Head of caudate nucleus (tissue), 42 donors: Measurements from ENCODE around the gene ENO1.
A peak's percentile ranks its signal among the peaks of the same experiment; 100 is the strongest.
"Not testable (repeated sequence)": the region's sequence is repeated elsewhere in the genome, so short reads cannot be mapped to it uniquely, and the experiment has no call there.

Experiments used
- DNase-seq, 42 donors: peaks; one replicate each; pipeline versions ENCODE4 v3.0.0 to v3.0.0-alpha.2; 2020 to 2021; ENCODE audit warnings: mixed read lengths in 7 of 42
- intact Hi-C: fragments of 100-400 bp; cut with DNase I; formaldehyde crosslinking; loops from one replicate; pipeline ENCODE4 v1.15.0; 2022

Gene ENO1

DNA sequence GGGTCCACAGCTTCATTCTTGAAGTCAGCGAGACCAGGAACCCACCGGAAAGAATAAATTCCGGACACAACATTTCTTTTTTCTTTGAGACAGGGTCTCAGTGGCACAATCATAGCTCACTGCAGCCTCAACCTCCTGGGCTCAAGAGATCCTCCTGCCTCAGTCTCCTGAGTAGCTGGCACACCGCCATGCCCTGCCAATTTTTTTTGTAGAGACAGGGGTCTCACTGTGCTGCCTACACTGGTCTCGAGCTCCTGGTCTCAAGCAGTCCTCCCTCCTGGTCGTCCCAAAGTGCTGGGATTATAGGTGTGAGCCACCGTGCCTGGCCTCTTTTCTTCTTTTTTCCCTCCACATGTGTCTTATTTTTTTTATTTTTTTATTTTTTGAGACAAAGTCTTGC lies 20.6 kb upstream of the ENO1 start:
- intact Hi-C loops: no loop called here
- DNase-seq: no peak

DNA sequence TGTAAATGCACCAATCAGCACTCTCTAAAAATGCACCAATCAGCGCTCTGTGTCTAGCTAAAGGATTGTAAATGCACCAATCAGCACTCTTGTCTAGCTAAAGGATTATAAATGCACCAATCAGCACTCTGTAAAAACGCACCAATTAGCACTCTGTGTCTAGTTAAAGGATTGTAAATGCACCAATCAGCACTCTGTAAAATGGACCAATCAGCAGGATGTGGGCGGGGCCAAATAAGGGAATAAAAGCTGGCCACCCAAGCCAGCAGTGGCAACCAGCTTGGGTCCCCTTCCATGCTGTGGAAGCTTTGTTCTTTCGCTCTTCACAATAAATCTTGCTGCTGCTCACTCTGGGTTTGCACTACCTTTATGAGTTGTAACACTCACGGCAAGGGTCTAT lies 19.9 kb upstream of the ENO1 start:
- DNase-seq, intact Hi-C loops: not testable (repeated sequence)

DNA sequence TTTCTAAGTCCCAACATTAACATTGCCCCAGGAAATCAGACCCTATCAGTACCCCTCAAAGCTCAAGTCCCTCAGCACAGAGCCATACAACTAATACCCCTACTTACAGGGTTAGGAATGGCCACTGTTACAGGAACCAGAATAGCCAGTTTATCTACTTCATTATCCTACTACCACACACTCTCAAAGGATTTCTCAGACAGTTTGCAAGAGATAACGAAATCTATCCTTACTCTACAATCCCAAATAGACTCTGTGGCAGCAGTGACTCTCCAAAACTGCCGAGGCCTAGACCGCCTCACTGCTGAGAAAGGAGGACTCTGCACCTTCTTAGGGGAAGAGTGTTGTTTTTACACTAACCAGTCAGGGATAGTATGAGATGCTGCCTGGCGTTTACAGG lies 19.0 kb upstream of the ENO1 start:
- DNase-seq, intact Hi-C loops: not testable (repeated sequence)

DNA sequence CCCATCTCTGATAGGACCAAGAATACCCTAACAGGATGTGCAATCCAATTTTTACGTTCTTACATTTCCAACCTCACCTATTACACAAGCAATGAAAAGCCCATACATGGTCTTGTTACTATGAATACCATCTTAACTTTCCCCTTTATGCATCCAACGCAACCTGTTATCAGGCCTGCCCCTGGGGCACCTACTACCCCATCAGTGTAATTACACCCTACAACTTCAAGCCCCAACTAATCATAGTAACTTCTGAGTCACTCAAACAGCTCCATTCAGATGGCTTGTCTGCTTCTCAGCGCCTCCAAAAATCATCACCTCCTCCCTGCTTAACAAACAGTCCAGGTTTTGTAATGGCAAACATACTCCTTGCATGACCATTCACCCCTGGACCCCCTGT lies 18.3 kb upstream of the ENO1 start:
- intact Hi-C loops, DNase-seq: not testable (repeated sequence)

DNA sequence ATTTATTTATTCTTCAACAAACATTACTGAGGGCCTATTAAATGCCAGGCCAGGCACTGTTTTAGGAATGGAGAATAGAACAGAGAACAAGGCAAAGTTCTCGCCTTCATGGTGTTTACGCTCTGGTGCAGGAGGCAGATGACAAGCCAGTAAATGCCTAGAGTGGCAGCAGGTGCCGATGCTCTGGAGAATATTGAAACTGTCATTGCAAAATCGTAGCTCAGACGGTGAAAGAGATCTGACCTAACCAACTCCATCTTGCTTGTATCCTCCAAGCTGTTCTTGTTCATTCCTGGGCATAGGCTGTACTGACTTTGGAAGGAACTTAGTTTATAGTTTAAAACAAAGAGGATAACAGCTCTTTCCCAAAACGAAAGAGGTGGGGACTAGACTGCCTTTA lies 13.5 kb upstream of the ENO1 start:
- intact Hi-C loops: no loop called here
- DNase-seq: no peak

DNA sequence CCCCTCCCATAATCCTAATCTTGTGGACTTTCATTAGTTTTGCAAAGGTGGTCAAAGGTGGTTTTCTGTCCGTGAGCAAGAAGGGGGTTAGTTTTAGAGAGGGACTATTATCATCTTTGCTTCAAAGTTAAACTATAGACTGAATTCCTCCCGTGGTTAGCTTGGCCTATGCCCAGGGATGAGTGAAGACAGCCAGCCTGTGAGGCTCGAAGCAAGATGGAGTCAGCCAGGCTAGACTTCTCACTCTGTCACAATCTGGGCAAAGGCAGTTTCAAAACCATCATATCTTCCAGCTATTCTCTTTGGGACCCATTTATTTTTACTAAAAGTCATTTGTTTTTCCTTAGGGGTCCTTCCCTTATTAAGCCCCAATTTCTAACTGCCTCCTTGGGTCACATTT lies 12.9 kb upstream of the ENO1 start:
- DNase-seq: no peak

DNA sequence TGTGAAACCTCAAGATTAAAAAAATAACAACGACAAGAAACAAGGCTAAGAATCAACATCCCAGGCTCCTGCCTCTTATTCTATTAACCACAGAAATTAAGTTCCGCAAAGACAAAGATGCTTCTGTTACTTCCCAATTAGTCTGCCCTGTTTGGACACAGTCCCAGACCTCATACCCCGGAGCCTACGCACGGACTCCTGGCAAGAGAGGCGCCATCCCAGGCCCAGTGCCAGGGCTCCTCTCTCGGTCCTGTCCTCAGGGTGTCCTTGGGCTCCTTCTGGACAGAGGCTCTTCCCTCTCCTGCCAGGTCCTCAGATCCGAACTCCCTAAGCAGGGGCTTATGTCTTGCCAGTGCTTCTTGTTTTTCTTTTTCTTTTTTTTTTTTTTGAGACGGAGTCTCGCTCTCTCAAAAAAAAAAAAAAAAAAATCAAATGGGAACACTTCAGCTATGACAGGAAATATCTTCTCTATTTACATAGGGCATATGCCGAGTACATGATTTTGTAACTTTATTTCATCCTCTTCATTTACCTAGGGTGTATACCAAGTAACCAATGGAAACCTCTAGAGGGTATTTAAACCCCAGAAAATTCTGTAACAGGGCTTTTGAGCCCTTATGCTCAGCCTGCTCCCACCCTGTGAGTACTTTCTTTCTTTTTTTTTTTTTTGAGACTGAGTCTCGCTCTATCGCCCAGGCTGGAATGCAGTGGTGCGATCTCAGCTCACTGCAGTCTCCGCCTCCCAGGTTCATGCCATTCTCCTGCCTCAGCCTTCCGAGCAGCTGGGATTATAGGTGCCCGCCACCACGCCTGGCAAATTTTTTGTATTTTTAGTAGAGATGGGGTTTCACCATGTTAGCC lies 11.7 kb upstream of the ENO1 start:
- DNase-seq: peak; percentile 48 to 92 (median 78)
- intact Hi-C loops: no loop called here

More for the DNA sequence above, 12.9 kb upstream of the ENO1 start:
- intact Hi-C loops: no loop called here

DNA sequence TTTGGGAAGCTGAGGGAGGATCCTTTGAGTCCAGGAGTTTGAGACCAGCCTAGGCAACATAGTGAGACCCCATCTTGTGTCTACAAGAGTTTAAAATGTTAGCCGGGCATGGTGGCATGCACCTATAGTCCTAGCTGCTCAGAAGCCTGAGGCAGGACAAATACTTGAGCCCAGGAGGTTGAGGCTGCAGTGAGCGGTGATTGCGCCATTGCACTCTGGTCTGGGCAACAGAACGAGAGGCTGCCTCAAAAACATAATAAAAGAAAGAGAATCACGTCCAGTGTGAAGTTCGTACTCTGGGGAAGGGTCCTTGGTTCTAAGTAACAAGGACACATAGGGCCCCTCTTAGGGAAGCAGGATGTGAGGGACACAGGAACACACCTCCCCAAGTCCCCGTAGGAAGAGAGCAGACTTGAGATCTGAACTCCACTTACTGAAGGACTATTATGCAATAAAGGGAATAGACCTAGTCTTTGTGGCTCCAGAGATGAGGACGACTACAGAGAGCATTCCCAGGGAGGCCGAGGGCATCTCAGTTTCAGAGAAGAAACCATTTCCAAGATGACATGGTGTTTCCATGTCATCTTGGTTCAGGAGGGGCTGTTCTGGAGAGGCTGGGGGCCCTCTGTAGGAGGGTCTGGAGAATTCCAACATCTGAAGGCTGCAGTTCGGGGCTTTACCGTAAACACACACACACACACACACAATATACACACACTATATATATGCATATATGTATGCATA lies 10.8 kb upstream of the ENO1 start:
- intact Hi-C loops: no loop called here
- DNase-seq: no peak

- no peak for DNase-seq
- intact Hi-C loops: no loop called here
Observed at GRCh38 chr1:8886589-8886988, 8.1 kb upstream of the ENO1 start.

DNA sequence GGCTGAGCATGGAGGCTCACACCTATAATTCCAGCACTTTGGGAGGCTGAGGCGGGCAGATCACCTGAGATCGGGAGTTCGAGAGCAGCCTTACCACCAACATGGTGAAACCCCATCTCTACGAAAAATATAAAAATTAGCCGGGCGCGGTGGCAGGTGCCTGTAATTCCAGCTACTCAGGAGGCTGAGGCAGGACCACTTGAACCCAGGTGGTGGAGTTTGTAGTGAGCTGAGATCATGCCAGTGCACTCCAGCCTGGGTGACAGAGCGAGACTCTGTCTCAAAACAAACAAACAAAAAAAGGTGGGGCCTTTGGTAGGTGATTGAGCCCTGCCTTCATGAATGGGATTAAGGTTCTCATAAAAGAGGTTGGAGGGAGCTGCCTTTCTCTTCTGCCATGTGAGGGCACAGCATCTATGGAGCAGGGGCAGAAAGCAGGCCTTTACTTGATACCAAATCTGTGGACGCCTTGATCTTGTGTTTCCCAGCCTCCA lies 7.6 kb upstream of the ENO1 start:
- DNase-seq, intact Hi-C loops: not testable (repeated sequence)

DNA sequence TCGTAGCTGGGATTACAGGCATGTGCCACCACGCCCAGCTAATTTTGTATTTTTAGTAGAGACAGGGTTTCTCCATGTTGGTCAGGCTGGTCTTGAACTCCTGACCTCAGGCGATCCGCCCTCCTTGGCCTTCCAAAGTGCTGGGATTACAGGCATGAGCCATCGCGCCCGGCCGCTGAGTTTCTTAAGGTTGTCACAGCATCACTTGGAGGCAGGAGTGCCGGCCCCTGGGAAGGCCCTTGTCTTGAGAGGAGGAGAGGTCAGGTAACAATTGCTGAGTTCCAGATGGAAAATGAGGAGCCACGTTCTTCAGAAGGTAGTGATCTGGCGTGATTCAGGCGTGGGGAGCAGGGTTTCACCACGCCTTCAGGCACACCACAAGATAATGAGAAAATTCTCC lies 5.6 kb upstream of the ENO1 start:
- DNase-seq, intact Hi-C loops: not testable (repeated sequence)

GRCh38 chr1:8883491-8883890 lies 5.0 kb upstream of the ENO1 start:
- DNase-seq: no peak
- intact Hi-C loops: no loop called here

DNA sequence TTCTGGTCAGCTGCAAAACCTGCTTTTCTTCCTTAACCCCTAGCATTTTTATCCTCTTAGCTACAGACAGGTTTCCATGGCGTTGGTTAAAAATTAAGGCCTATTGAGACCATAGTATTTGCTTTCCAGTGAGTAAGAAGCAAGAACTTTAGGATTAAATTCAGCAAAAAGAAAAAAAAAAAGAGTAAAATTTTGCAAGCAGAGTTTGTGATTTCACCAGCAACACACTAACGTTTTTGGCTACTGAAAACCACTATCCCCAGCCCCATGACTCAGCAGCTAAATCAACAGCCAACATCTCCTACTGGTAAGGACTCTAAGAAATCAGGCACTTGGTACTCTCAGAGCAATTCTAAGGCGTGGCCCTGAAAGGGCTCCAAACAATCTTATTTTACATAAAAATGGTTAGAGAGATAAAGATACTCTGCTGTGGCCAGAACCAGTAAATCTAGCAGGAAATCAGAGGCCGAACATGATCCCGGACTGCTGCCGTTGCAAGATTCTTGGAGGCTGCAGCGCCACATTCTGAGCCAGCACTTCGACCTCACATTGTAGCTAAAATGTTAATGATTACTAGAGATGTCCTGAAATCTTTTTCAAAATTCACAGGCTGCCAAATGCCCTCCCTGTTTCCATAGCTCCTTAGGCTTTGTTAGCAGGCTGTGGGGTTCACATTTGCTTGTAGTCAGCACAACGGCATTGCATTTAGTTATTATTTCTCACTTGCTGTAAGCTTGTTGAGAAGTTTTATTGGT lies 1.6 kb upstream of the ENO1 start:
- DNase-seq: peak in 2 of 42 donors; percentile 47 to 70
- intact Hi-C loops: no loop called here

DNA sequence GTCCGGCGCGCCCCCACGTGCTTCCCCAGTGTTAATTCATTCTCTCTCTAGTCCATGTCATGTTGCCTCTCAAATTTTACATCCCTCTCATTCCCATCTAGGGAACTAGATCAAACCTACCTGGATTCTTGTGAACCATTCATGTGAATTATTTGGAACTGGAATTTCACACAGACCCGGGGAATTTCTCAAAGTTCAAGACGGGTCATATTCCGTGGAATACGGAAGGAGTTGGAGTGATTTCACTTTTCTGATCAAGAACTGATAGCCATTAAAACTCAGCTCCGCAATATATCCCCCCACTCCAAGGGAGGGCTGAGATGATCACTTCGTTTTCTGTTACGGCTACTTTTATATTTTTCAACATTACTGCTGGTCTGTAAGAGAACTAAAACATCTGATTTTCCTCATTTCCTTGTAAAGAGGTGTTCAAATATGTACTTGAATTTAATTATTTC lies 1.0 kb upstream of the ENO1 start:
- intact Hi-C loops: no loop called here
- DNase-seq: no peak

GRCh38 chr1:8878698-8879463 lies 395 bp upstream of the ENO1 start:
- intact Hi-C loops: no loop called here

DNA sequence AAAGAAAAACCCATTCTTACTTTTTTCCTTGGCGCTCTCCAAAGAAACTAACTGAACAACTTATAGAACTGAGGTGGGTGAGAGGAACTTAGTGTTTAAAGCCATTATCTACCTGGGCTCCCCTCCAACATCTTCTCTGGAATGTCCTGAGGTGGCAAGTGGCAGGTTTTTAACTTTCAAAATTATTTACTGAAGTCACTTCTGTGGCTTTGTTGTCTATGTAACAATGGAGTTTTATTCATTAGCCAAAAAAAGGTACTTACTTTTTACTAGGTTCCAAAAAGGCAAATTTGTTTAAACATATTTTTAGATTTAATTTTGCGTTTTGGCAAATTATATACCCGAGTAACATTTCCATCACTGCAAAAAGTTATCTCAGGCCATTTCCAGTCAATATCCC lies 2.4 kb downstream of the ENO1 start:
- DNase-seq: no peak
- intact Hi-C loops: no loop called here

More at GRCh38 chr1:8878698-8879463, 395 bp upstream of the ENO1 start:
- DNase-seq: peak; percentile 98 to 100 (median 99)

GRCh38 chr1:8875216-8875861 lies 3.1 kb downstream of the ENO1 start:
- peak in 15 of 42 donors; percentile 35 to 80 (median 53) for DNase-seq
- intact Hi-C loops: no loop called here
